Lung (tissue), 12 donors: ENCODE data around the gene CLCN3. TPM values are rescaled to one million over a fixed set of nuclear protein-coding genes. Genes with fewer than 3 reads are reported as not detected.

Experiments
- ATAC-seq: fragments of 200-7000 bp; cut with Tn5 transposase; one replicate; pipeline ENCODE4 v1.9.1; 2020; ENCODE audit warnings: moderate number of reproducible peaks; ENCODE audit not compliant: insufficient read depth, low FRiP score
- DNase-seq, 3 donors: peaks; one replicate each; pipeline ENCODE4 v3.0.0-alpha.2; 2013 to 2017
- H3K27ac ChIP-seq, 2 donors: one replicate each; pipeline ENCODE4 v1.5.1; 2013; ENCODE audit warnings: mild to moderate bottlenecking in 2 of 2, moderate library complexity in 2 of 2, control low read depth in 1 of 2, inconsistent platforms in 1 of 2, low read depth in 1 of 2, low read length in 1 of 2
- H3K27me3 ChIP-seq, 3 donors: one replicate each; pipeline ENCODE4 v1.5.1; 2013; ENCODE audit warnings: low read length in 2 of 3; ENCODE audit not compliant: control insufficient read depth in 3 of 3, insufficient read depth in 3 of 3
- H3K36me3 ChIP-seq, 4 donors: one replicate each; pipeline ENCODE4 v1.5.1; 2013; ENCODE audit warnings: low read length in 4 of 4, mild to moderate bottlenecking in 1 of 4, moderate library complexity in 1 of 4; ENCODE audit not compliant: control insufficient read depth in 4 of 4, insufficient read depth in 4 of 4
- H3K4me1 ChIP-seq, 5 donors: one replicate each; pipeline ENCODE4 v1.5.1; 2013; ENCODE audit warnings: low read length in 5 of 5, mild to moderate bottlenecking in 2 of 5, moderate library complexity in 1 of 5; ENCODE audit not compliant: control insufficient read depth in 5 of 5, insufficient read depth in 5 of 5
- H3K4me3 ChIP-seq: one replicate; pipeline ENCODE4 v1.5.1; 2013; ENCODE audit warnings: mild to moderate bottlenecking, control low read depth, moderate library complexity
- H3K9ac ChIP-seq, 2 donors: one replicate each; pipeline ENCODE4 v1.5.1; 2013; ENCODE audit warnings: low read length in 2 of 2, control low read depth in 1 of 2; ENCODE audit not compliant: insufficient read depth in 1 of 2
- H3K9me3 ChIP-seq, 4 donors: one replicate each; pipeline ENCODE4 v1.5.1; 2013; ENCODE audit warnings: low read length in 3 of 4, mild to moderate bottlenecking in 1 of 4, moderate library complexity in 1 of 4; ENCODE audit not compliant: control insufficient read depth in 4 of 4, insufficient read depth in 3 of 4
- WGBS, 2 donors: extraction: QIAGEN DNeasy Blood & Tissue Kit; methylation state at CpG; one replicate each; pipeline ENCODE4 v1.1.7; 2013; 5-methylcytosine and 5-hydroxymethylcytosine counted together
- polyA plus RNA-seq, 2 donors: library from polyadenylated mRNA; stranded (reverse); fragments of 200-250 nt; gene quantifications; one replicate each; pipeline ENCODE4 v1.2.1, GENCODE V29; 2013
- total RNA-seq, 2 donors: library from RNA; depleted of rRNA in 1 of 2; stranded (reverse); fragments of >200 nt in 1 of 2; gene quantifications; one replicate each; pipeline ENCODE4 v1.2.1, GENCODE V29; 2014 to 2021
- TF ChIP-seq, protein P1 (sequence below): IDR thresholded peaks from 2 replicates; pipeline ENCODE4 v1.5.1; 2012; ENCODE audit warnings: mild to moderate bottlenecking; ENCODE audit errors: control extremely low read depth, extremely low read depth
- donor health status: control.
- donor health status: control.
- donor health status: Bipolar disorder and iron deficiency.
- donor health status: healthy.
- donor health status: DM: yes; HTN: yes; CAD: no.

CLCN3 gene
- total and polyA plus RNA-seq, 4 donors: 11.0 to 59.6 (median 27.6) TPM

GRCh38 chr4:169626331-169627282 lies 6.2 kb downstream of the CLCN3 start:
- no peak overlapping the region for H3K4me3 ChIP-seq
- TF ChIP-seq, protein P1, sequence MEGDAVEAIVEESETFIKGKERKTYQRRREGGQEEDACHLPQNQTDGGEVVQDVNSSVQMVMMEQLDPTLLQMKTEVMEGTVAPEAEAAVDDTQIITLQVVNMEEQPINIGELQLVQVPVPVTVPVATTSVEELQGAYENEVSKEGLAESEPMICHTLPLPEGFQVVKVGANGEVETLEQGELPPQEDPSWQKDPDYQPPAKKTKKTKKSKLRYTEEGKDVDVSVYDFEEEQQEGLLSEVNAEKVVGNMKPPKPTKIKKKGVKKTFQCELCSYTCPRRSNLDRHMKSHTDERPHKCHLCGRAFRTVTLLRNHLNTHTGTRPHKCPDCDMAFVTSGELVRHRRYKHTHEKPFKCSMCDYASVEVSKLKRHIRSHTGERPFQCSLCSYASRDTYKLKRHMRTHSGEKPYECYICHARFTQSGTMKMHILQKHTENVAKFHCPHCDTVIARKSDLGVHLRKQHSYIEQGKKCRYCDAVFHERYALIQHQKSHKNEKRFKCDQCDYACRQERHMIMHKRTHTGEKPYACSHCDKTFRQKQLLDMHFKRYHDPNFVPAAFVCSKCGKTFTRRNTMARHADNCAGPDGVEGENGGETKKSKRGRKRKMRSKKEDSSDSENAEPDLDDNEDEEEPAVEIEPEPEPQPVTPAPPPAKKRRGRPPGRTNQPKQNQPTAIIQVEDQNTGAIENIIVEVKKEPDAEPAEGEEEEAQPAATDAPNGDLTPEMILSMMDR: no peak
- WGBS, 2 donors: 96% methylated on average over 6 of the region's 6 CpGs
- no peak overlapping the region for H3K9ac ChIP-seq
- no peaks in the 10 kb centered on the region for H3K9me3 ChIP-seq
- no peak for DNase-seq
- H3K36me3 ChIP-seq: no peaks in the 10 kb centered on the region
- ATAC-seq: no peak
- no peaks in the 10 kb centered on the region for H3K27me3 ChIP-seq
- peak overlapping the region in 1 of 2 donors; percentile 53 for H3K27ac ChIP-seq
- H3K4me1 ChIP-seq: peaks cover 0 to 15% (median 14%) of the 10 kb centered on the region in 5 donors

GRCh38 chr4:169627307-169627706 lies 6.9 kb downstream of the CLCN3 start:
- no peak overlapping the region for H3K9ac ChIP-seq
- no peak for ATAC-seq
- WGBS, 2 donors: 95 to 97% methylated on average over 1 of the region's 1 CpG
- DNase-seq: no peak
- H3K27me3 ChIP-seq: no peaks in the 10 kb centered on the region
- H3K36me3 ChIP-seq: no peaks in the 10 kb centered on the region
- H3K4me3 ChIP-seq: no peak overlapping the region
- peaks cover 0 to 15% (median 9%) of the 10 kb centered on the region in 5 donors for H3K4me1 ChIP-seq
- H3K9me3 ChIP-seq: no peaks in the 10 kb centered on the region
- TF ChIP-seq, protein P1: no peak
- peak overlapping the region in 1 of 2 donors; percentile 53 for H3K27ac ChIP-seq

DNA sequence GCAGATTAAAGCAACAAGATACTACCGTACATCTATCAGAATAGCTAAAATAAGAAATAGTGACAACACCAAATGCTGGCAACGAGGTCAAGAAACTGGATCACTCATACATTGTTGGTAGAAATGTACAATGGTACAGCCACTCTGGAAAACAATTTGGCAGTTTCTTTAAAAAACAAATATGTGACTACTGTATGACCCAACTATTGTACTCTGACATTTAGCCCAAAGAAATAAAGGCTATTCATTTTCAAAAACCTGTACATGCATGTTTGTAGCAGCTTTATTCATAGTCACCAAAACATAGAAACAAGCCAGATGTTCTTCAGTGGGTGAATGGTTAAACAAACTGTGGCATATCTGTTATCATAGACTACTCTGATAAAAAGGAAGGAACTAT lies 8.2 kb downstream of the CLCN3 start:
- Histone ChIP-seq H3K4me3 (no peak overlapping the region), H3K27me3 (no peaks in the 10 kb centered on the region), H3K4me1 (peaks cover 0 to 15% (median 0%) of the 10 kb centered on the region in 5 donors), H3K36me3 (no peaks in the 10 kb centered on the region), H3K9ac (no peak overlapping the region), H3K27ac (peak overlapping the region in 1 of 2 donors; percentile 21), H3K9me3 (no peaks in the 10 kb centered on the region)
- WGBS, 2 donors: 91 to 96% methylated on average over 2 of the region's 2 CpGs
- TF ChIP-seq, protein P1: no peak
- no peak for DNase-seq
- no peak for ATAC-seq
